ENCODE measurements around the gene ZNF423. TPM values are rescaled to one million over a fixed set of nuclear protein-coding genes. Genes with fewer than 3 reads are reported as not detected.

ZNF423 gene
- total RNA-seq, 1 experiment from 2014 or later, result 11.1 TPM

DNA sequence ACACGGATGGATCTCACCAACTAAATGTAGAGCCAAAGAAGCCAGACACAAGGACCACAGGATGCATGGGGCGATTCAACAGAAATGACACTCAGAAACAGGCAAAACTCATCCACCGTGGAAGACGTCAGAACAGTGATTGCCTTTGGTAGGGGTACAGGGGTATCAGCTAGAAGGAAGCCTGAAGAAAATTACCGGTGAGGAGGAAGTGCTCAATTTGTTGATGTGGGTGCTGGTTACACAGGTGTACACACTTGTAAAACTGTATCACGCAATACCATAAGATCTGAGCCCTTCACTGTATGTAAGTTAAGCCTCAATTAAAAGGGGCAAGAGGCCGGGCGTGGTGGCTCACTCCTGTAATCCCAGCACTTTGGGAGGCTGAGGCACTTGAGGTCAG is 256.2 kb downstream of the ZNF423 start:
- BruUV-seq (replicated peaks), result no TSS peak
- H3K9me3 ChIP-seq (ENCODE audit: low read depth, low read length, poor library complexity, severe bottlenecking), result no peaks in the 10 kb centered on the region
- no peak for TF ChIP-seq EZH2 (IDR thresholded peaks at IDR 0.05; ENCODE audit: borderline replicate concordance, low read depth, low read length, poor library complexity, severe bottlenecking)
- no peak overlapping the region for H3K27ac ChIP-seq (ENCODE audit: low read depth, low read length, poor library complexity, severe bottlenecking)
- CTCF ChIA-PET, result no interaction called here
- DNase-seq (ENCODE audit: low spot score), result no peak
- no peaks in the 10 kb centered on the region for H3K36me3 ChIP-seq (ENCODE audit: insufficient read depth, low read length, poor library complexity, severe bottlenecking)
- intact Hi-C loops (cut with micrococcal nuclease; ENCODE audit: unreplicated experiment), result loop anchor here (5.0 to 10.0 kb wide), 2 partner anchors 103 to 325 kb away; no protein-coding TSS in a partner anchor
- H3K27me3 ChIP-seq (replicated peaks; ENCODE audit: insufficient read depth, low read depth, low read length, poor library complexity), result no peaks in the 10 kb centered on the region
- POLR2A ChIA-PET (ENCODE audit: low non-redundant PET), result no interaction called here
- no peak overlapping the region for H3K4me3 ChIP-seq (ENCODE audit: low read depth, low read length, poor library complexity, severe bottlenecking)
- peaks cover 13% of the 10 kb centered on the region for H3K4me1 ChIP-seq (ENCODE audit: insufficient read depth, low read length, poor library complexity, severe bottlenecking)

DNA sequence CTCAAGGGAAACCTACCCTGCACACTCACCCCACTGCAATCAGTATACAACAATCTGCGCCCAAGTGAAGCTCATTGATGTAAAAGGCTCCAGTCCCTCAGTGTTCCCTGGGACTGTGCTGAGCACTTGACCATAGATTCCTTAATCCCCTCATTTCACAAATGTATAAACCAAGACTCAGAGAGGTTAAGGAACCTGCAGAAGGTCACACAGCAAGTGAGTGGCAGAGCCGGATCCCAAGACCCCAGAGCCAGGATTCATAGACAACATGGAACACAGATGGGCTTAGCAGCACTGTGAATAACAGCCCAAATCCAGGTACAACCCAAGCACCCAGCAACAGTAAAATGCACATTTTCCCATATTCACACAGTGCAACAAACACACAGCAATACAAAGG is 256.6 kb downstream of the ZNF423 start:
- intact Hi-C loops (cut with micrococcal nuclease; ENCODE audit: unreplicated experiment), result loop anchor here (5.0 to 10.0 kb wide), 2 partner anchors 103 to 326 kb away; no protein-coding TSS in a partner anchor
- H3K9me3 ChIP-seq (ENCODE audit: low read depth, low read length, poor library complexity, severe bottlenecking), result no peaks in the 10 kb centered on the region
- POLR2A ChIA-PET (ENCODE audit: low non-redundant PET), result no interaction called here
- no peaks in the 10 kb centered on the region for H3K36me3 ChIP-seq (ENCODE audit: insufficient read depth, low read length, poor library complexity, severe bottlenecking)
- DNase-seq (ENCODE audit: low spot score), result no peak
- H3K4me3 ChIP-seq (ENCODE audit: low read depth, low read length, poor library complexity, severe bottlenecking), result no peak overlapping the region
- no peaks in the 10 kb centered on the region for H3K27me3 ChIP-seq (replicated peaks; ENCODE audit: insufficient read depth, low read depth, low read length, poor library complexity)
- TF ChIP-seq EZH2 (IDR thresholded peaks at IDR 0.05; ENCODE audit: borderline replicate concordance, low read depth, low read length, poor library complexity, severe bottlenecking), result no peak
- TF ChIP-seq, protein P1, sequence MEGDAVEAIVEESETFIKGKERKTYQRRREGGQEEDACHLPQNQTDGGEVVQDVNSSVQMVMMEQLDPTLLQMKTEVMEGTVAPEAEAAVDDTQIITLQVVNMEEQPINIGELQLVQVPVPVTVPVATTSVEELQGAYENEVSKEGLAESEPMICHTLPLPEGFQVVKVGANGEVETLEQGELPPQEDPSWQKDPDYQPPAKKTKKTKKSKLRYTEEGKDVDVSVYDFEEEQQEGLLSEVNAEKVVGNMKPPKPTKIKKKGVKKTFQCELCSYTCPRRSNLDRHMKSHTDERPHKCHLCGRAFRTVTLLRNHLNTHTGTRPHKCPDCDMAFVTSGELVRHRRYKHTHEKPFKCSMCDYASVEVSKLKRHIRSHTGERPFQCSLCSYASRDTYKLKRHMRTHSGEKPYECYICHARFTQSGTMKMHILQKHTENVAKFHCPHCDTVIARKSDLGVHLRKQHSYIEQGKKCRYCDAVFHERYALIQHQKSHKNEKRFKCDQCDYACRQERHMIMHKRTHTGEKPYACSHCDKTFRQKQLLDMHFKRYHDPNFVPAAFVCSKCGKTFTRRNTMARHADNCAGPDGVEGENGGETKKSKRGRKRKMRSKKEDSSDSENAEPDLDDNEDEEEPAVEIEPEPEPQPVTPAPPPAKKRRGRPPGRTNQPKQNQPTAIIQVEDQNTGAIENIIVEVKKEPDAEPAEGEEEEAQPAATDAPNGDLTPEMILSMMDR (conservative IDR thresholded peaks at IDR 0.05; ENCODE audit: low read depth, low read length), result no peak
- BruUV-seq (replicated peaks), result no TSS peak
- peaks cover 13% of the 10 kb centered on the region for H3K4me1 ChIP-seq (ENCODE audit: insufficient read depth, low read length, poor library complexity, severe bottlenecking)
- H3K27ac ChIP-seq (ENCODE audit: low read depth, low read length, poor library complexity, severe bottlenecking), result no peak overlapping the region
- CTCF ChIA-PET, result no interaction called here

DNA sequence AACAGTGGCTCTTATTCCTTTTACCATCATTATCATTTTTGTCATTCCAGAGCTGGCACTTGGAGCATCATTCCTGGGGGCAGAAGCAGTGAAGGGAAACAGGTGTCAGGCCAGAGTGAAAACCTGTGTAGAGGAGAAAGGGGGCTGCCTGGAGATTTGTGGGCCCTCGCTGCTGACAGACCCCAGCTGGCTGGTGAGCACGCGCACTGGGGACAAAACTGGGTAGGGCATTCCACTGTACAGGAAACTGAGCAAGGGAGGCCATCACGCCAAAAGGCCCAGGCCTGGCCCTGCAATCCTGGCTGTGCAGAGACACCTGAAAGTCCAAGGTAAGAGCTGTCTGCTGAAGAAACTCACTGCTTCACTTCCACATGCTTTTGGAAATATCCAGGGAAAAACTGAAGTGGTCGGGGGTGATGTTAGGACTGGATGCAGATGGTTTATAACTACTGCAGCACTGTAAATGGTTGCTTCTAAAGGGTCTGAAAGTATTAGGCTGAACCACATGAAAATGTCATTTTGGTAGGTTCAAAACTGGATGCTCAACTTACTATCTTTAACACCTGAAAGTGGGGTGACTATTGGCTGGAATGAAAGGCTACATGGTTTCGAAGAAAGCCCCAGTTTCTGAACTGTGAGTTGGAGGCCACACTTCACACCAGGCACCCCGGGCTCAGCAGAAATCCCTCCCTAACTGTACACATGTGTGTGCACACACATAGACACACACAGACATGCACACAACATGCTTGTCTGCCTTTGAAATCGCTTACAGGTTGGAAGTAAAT is 257.3 kb downstream of the ZNF423 start:
- no peaks in the 10 kb centered on the region for H3K27me3 ChIP-seq (replicated peaks; ENCODE audit: insufficient read depth, low read depth, low read length, poor library complexity)
- TF ChIP-seq, protein P1 (conservative IDR thresholded peaks at IDR 0.05; ENCODE audit: low read depth, low read length), result no peak
- no peak for TF ChIP-seq EZH2 (IDR thresholded peaks at IDR 0.05; ENCODE audit: borderline replicate concordance, low read depth, low read length, poor library complexity, severe bottlenecking)
- POLR2A ChIA-PET (ENCODE audit: low non-redundant PET), result no interaction called here
- intact Hi-C loops (cut with micrococcal nuclease; ENCODE audit: unreplicated experiment), result loop anchor here (5.0 to 10.0 kb wide), 2 partner anchors 104 to 326 kb away; no protein-coding TSS in a partner anchor
- DNase-seq (ENCODE audit: low spot score), result no peak
- H3K9me3 ChIP-seq (ENCODE audit: low read depth, low read length, poor library complexity, severe bottlenecking), result no peaks in the 10 kb centered on the region
- CTCF ChIA-PET, result no interaction called here
- no peaks in the 10 kb centered on the region for H3K36me3 ChIP-seq (ENCODE audit: insufficient read depth, low read length, poor library complexity, severe bottlenecking)
- H3K4me3 ChIP-seq (ENCODE audit: low read depth, low read length, poor library complexity, severe bottlenecking), result no peak overlapping the region
- BruUV-seq (replicated peaks), result no TSS peak
- peaks cover 15% of the 10 kb centered on the region for H3K4me1 ChIP-seq (ENCODE audit: insufficient read depth, low read length, poor library complexity, severe bottlenecking)
- no peak overlapping the region for H3K27ac ChIP-seq (ENCODE audit: low read depth, low read length, poor library complexity, severe bottlenecking)
